Measurements from ENCODE around the gene CLIC3. TPM values are rescaled to one million over a fixed set of nuclear protein-coding genes. Genes with fewer than 3 reads are reported as not detected.

The CLIC3 gene
- total RNA-seq, 1 donor from 2014 or later, result not detected

GRCh38 chr9:137019891-137020683 is 23.7 kb upstream of the CLIC3 start:
- Mint-ChIP-seq H3K27ac (no peak overlapping the region), H3K27me3 (ENCODE audit: insufficient read depth, low read depth) (peaks cover 5% of the 10 kb centered on the region), H3K9me3 (no peaks in the 10 kb centered on the region), H3K4me1 (no peaks in the 10 kb centered on the region), H3K4me3 (peak overlapping the region; percentile 67), H3K36me3 (peaks cover 4% of the 10 kb centered on the region)
- H4K20me1 ChIP-seq (ENCODE audit: low read depth), result peaks cover 8% of the 10 kb centered on the region
- TF ChIP-seq EZH2phosphoT487 (IDR thresholded peaks at IDR 0.05) (no peak), CTCF (IDR thresholded peaks at IDR 0.05) (no peak), EZH2 (IDR thresholded peaks at IDR 0.05) (no peak)
- H2AFZ ChIP-seq (replicated peaks), result no peak overlapping the region
- no peaks in the 10 kb centered on the region for H3K9me3 ChIP-seq (ENCODE audit: low read depth)
- H3K27ac ChIP-seq, result no peak overlapping the region
- H3K9ac ChIP-seq, result no peak overlapping the region
- H3K27me3 ChIP-seq, result no peaks in the 10 kb centered on the region
- no peak overlapping the region for H3K4me3 ChIP-seq
- H3K79me2 ChIP-seq (ENCODE audit: low read depth), result no peaks in the 10 kb centered on the region
- H3K4me2 ChIP-seq, result no peak overlapping the region
- H3F3A ChIP-seq (ENCODE audit: low read depth), result peaks cover 7% of the 10 kb centered on the region
- DNase-seq (ENCODE audit: low spot score), result no peak
- H3K36me3 ChIP-seq, result no peaks in the 10 kb centered on the region
- H3K4me1 ChIP-seq, result peaks cover 11% of the 10 kb centered on the region

- Histone ChIP-seq H3K4me2 (no peak overlapping the region), H2AFZ (replicated peaks) (no peak overlapping the region), H3F3A (ENCODE audit: low read depth) (peaks cover 7% of the 10 kb centered on the region), H3K4me1 (peaks cover 11% of the 10 kb centered on the region), H3K9ac (no peak overlapping the region), H3K4me3 (no peak overlapping the region), H4K20me1 (ENCODE audit: low read depth) (peaks cover 8% of the 10 kb centered on the region), H3K36me3 (no peaks in the 10 kb centered on the region), H3K79me2 (ENCODE audit: low read depth) (no peaks in the 10 kb centered on the region), H3K27me3 (no peaks in the 10 kb centered on the region), H3K27ac (no peak overlapping the region), H3K9me3 (ENCODE audit: low read depth) (no peaks in the 10 kb centered on the region)
- Mint-ChIP-seq H3K27me3 (ENCODE audit: insufficient read depth, low read depth) (peaks cover 5% of the 10 kb centered on the region), H3K27ac (no peak overlapping the region), H3K9me3 (no peaks in the 10 kb centered on the region), H3K4me3 (no peak overlapping the region), H3K4me1 (no peaks in the 10 kb centered on the region), H3K36me3 (peaks cover 4% of the 10 kb centered on the region)
- TF ChIP-seq EZH2phosphoT487 (IDR thresholded peaks at IDR 0.05) (no peak), CTCF (IDR thresholded peaks at IDR 0.05) (no peak), EZH2 (IDR thresholded peaks at IDR 0.05) (no peak)
- no peak for DNase-seq (ENCODE audit: low spot score)
These were observed 22.6 kb upstream of the CLIC3 start for GRCh38 chr9:137018761-137019559.

GRCh38 chr9:137017791-137018497 is 21.6 kb upstream of the CLIC3 start:
- Histone ChIP-seq H3K4me1 (peaks cover 1% of the 10 kb centered on the region), H4K20me1 (ENCODE audit: low read depth) (peaks cover 2% of the 10 kb centered on the region), H3K9ac (no peak overlapping the region), H2AFZ (replicated peaks) (no peak overlapping the region), H3K36me3 (no peaks in the 10 kb centered on the region), H3F3A (ENCODE audit: low read depth) (peaks cover 4% of the 10 kb centered on the region), H3K4me2 (no peak overlapping the region), H3K27me3 (no peaks in the 10 kb centered on the region), H3K27ac (no peak overlapping the region), H3K79me2 (ENCODE audit: low read depth) (no peaks in the 10 kb centered on the region), H3K4me3 (no peak overlapping the region), H3K9me3 (ENCODE audit: low read depth) (no peaks in the 10 kb centered on the region)
- no peak for DNase-seq (ENCODE audit: low spot score)
- no peaks in the 10 kb centered on the region for H3K4me1 Mint-ChIP-seq
- no peak overlapping the region for H3K4me3 Mint-ChIP-seq
- H3K9me3 Mint-ChIP-seq, result no peaks in the 10 kb centered on the region
- TF ChIP-seq EZH2 (IDR thresholded peaks at IDR 0.05), result no peak
- TF ChIP-seq EZH2phosphoT487 (IDR thresholded peaks at IDR 0.05), result no peak
- TF ChIP-seq CTCF (IDR thresholded peaks at IDR 0.05), result no peak
- H3K36me3 Mint-ChIP-seq, result peaks cover 4% of the 10 kb centered on the region
- H3K27ac Mint-ChIP-seq, result no peak overlapping the region
- peaks cover 2% of the 10 kb centered on the region for H3K27me3 Mint-ChIP-seq (ENCODE audit: insufficient read depth, low read depth)
